Effector memory CD4-positive, alpha-beta T cell (primary cell): Measurements from ENCODE around the gene GFOD2.
A peak's percentile ranks its signal among the peaks of the same experiment; 100 is the strongest.

Experiments
- DNase-seq, 3 donors: peaks; one replicate each; pipeline ENCODE4 v3.0.0-alpha.2; 2020
- H3K27ac ChIP-seq: 2 replicates; pipeline ENCODE4 v1.7.0; 2013; ENCODE audit warnings: mild to moderate bottlenecking, low read length, moderate library complexity; ENCODE audit not compliant: insufficient read depth, poor library complexity, severe bottlenecking
- H3K27me3 ChIP-seq: replicated peaks from 2 replicates; pipeline ENCODE4 v1.7.0; 2013; ENCODE audit warnings: mild to moderate bottlenecking, low read length; ENCODE audit not compliant: insufficient read depth, control insufficient read depth, poor library complexity, severe bottlenecking
- H3K36me3 ChIP-seq: 2 replicates; pipeline ENCODE4 v1.7.0; 2013; ENCODE audit warnings: mild to moderate bottlenecking, low read length, moderate library complexity; ENCODE audit not compliant: control insufficient read depth, insufficient read depth
- H3K4me1 ChIP-seq: 2 replicates; pipeline ENCODE4 v1.7.0; 2013; ENCODE audit warnings: low read length, mild to moderate bottlenecking; ENCODE audit not compliant: control insufficient read depth, insufficient read depth, poor library complexity, severe bottlenecking
- H3K4me3 ChIP-seq: 2 replicates; pipeline ENCODE4 v1.7.0; 2013; ENCODE audit warnings: low read length, low read depth, mild to moderate bottlenecking; ENCODE audit not compliant: insufficient read depth, poor library complexity, severe bottlenecking
- H3K9me3 ChIP-seq: 2 replicates; pipeline ENCODE4 v1.7.0; 2013; ENCODE audit warnings: mild to moderate bottlenecking, low read length, moderate library complexity; ENCODE audit not compliant: control insufficient read depth
- total RNA-seq, 3 donors: gene quantifications; one replicate each; lab custom pipeline; 2026; lab: John Stamatoyannopoulos, UW

The GFOD2 gene, protein sequence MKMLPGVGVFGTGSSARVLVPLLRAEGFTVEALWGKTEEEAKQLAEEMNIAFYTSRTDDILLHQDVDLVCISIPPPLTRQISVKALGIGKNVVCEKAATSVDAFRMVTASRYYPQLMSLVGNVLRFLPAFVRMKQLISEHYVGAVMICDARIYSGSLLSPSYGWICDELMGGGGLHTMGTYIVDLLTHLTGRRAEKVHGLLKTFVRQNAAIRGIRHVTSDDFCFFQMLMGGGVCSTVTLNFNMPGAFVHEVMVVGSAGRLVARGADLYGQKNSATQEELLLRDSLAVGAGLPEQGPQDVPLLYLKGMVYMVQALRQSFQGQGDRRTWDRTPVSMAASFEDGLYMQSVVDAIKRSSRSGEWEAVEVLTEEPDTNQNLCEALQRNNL
- total RNA-seq = 15.0 to 20.9 (median 17.2) reads per million in 3 donors

- H3K27me3 ChIP-seq = no peaks in the 10 kb centered on the region
- no peaks in the 10 kb centered on the region for H3K9me3 ChIP-seq
- H3K4me3 ChIP-seq = peak within 1 kb of the TSS; percentile 86
- peak within 1 kb of the TSS; percentile 87 for H3K27ac ChIP-seq
- peak; percentile 94 to 98 (median 98) for DNase-seq
- H3K4me1 ChIP-seq = peaks cover 24% of the 10 kb centered on the region
- H3K36me3 ChIP-seq = peaks cover 6% of the 10 kb centered on the region
Observed at GRCh38 chr16:67719048-67719777, at the start of gene GFOD2. Gene GFOD2 (minus strand): TSS chr16:67719316. CDS start chr16:67685715, 33,601 bp downstream.

DNA sequence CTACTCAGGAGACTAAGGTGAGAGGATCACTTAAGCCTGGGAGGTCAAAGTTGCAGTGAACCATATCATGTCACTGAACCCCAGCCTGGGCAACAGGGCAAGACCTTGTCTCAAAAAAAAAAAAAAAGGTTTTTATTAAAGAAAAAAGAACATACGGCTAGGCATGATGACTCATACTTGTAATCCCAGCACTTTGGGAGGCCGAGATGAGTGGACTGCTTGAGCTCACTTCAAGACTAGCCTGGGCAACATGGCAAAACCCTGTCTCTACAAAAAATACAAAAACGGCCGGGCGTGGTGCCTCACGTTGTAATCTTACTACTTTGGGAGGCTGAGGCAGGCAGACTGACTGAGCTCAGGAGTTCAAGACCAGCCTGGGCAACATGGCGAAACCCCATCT is 48.8 kb upstream of the GFOD2 start:
- no peaks in the 10 kb centered on the region for H3K27me3 ChIP-seq
- H3K36me3 ChIP-seq = peaks cover 11% of the 10 kb centered on the region
- H3K4me3 ChIP-seq = no peak overlapping the region
- DNase-seq = no peak
- H3K27ac ChIP-seq = no peak overlapping the region
- H3K4me1 ChIP-seq = no peaks in the 10 kb centered on the region
- H3K9me3 ChIP-seq = no peaks in the 10 kb centered on the region

DNA sequence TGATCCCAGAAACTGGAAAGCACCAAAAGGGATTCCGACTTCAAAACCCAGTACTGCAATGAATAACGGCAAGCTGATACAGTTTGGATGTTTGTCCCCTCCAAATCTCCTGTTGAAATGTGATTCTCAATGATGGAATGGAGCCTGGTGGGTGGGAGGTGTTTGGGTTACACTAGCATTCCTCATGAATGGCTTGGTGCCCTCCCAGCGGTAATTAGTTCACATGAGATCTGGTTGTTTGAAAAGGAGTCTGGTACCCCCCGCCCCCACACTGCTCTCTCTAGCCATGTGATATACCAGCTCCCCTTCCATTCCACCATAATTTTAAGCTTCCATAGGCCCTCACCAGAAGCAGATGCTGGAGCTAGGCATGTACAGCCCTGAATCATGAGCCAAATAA is 47.2 kb upstream of the GFOD2 start:
- Histone ChIP-seq H3K27me3 (no peaks in the 10 kb centered on the region), H3K4me1 (no peaks in the 10 kb centered on the region), H3K9me3 (no peaks in the 10 kb centered on the region), H3K4me3 (no peak overlapping the region), H3K36me3 (peaks cover 12% of the 10 kb centered on the region), H3K27ac (no peak overlapping the region)
- DNase-seq = no peak

- no peak overlapping the region for H3K27ac ChIP-seq
- H3K36me3 ChIP-seq = peaks cover 3% of the 10 kb centered on the region
- DNase-seq = no peak
- H3K9me3 ChIP-seq = no peaks in the 10 kb centered on the region
- no peaks in the 10 kb centered on the region for H3K4me1 ChIP-seq
- H3K4me3 ChIP-seq = no peak overlapping the region
- no peaks in the 10 kb centered on the region for H3K27me3 ChIP-seq
Observed at GRCh38 chr16:67764158-67764667, 45.1 kb upstream of the GFOD2 start.

DNA sequence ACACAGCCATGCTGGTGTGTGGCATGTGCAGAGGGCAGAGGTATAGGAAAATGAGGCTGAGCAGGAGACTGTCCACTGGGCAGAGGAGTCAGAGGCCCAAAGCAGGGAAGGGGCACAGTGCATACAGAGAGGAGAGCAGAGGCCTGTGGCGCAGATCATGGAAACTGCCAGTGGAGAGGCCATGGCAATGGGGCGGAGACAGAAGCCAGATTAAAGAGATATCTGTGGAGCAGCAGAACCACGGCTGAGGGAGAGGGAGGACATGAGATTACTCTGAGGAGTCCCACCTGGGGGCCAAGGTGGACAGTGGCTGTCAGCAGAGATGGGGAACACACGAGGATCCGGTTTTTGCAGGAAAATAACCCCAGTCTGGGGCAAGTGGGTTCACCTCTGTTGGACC is 44.0 kb upstream of the GFOD2 start:
- Histone ChIP-seq H3K27ac (no peak overlapping the region), H3K4me1 (no peaks in the 10 kb centered on the region), H3K4me3 (no peak overlapping the region), H3K9me3 (no peaks in the 10 kb centered on the region), H3K36me3 (peaks cover 6% of the 10 kb centered on the region), H3K27me3 (no peaks in the 10 kb centered on the region)
- no peak for DNase-seq

GRCh38 chr16:67762385-67762784 is 43.3 kb upstream of the GFOD2 start:
- no peaks in the 10 kb centered on the region for H3K9me3 ChIP-seq
- H3K27ac ChIP-seq = no peak overlapping the region
- no peaks in the 10 kb centered on the region for H3K27me3 ChIP-seq
- no peaks in the 10 kb centered on the region for H3K4me1 ChIP-seq
- H3K36me3 ChIP-seq = peaks cover 10% of the 10 kb centered on the region
- no peak for DNase-seq
- H3K4me3 ChIP-seq = no peak overlapping the region

DNA sequence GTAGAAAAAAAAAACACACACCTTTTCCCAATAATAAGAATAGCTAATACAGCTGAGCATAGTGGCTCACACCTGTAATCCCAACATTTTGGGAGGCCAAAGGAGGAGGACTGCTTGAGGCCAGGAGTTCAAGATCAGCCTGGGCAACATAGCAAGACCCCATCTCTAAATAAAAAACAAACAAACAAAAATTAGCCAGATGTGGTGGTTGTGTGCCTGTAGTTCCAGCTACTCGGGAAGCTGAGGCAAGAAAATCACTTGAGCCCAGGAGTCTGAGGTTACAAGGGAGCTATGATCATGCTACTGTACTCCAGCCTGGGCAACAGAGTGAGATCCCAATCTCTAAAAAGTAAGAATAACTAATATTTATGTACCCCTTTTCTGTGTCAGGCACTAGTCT is 42.8 kb upstream of the GFOD2 start:
- DNase-seq = no peak
- Histone ChIP-seq H3K36me3 (peaks cover 10% of the 10 kb centered on the region), H3K4me3 (no peak overlapping the region)

GRCh38 chr16:67760956-67761230 is 41.8 kb upstream of the GFOD2 start:
- Histone ChIP-seq H3K36me3 (peaks cover 10% of the 10 kb centered on the region), H3K9me3 (no peaks in the 10 kb centered on the region), H3K4me1 (no peaks in the 10 kb centered on the region), H3K4me3 (no peak overlapping the region), H3K27me3 (no peaks in the 10 kb centered on the region), H3K27ac (no peak overlapping the region)
- DNase-seq = no peak

More for the DNA sequence above, 42.8 kb upstream of the GFOD2 start:
- Histone ChIP-seq H3K9me3 (no peaks in the 10 kb centered on the region), H3K27me3 (no peaks in the 10 kb centered on the region), H3K27ac (no peak overlapping the region), H3K4me1 (no peaks in the 10 kb centered on the region)

- Histone ChIP-seq H3K4me1 (no peaks in the 10 kb centered on the region), H3K4me3 (no peak overlapping the region), H3K27ac (no peak overlapping the region), H3K27me3 (no peaks in the 10 kb centered on the region), H3K9me3 (no peaks in the 10 kb centered on the region), H3K36me3 (peaks cover 10% of the 10 kb centered on the region)
- DNase-seq = no peak
Observed at GRCh38 chr16:67760206-67760955, 41.3 kb upstream of the GFOD2 start.
